Limb (tissue), 2 donors: Measurements from ENCODE around the gene C12orf75.
"Not testable (repeated sequence)": the region's sequence is repeated elsewhere in the genome, so short reads cannot be mapped to it uniquely, and the experiment has no call there.

Experiments
- DNase-seq, 2 donors: peaks; one replicate each; pipeline ENCODE4 v3.0.0-alpha.2; 2016; ENCODE audit errors: extremely low spot score in 2 of 2

Gene C12orf75

GRCh38 chr12:105335856-105336255 is 5.4 kb downstream of the C12orf75 start:
- DNase-seq: no peak

- DNase-seq: no peak
Measured at GRCh38 chr12:105336411-105336810, 5.9 kb downstream of the C12orf75 start.

- DNase-seq: no peak
Measured at GRCh38 chr12:105337391-105337790, 6.9 kb downstream of the C12orf75 start.

GRCh38 chr12:105338966-105339365 is 8.5 kb downstream of the C12orf75 start:
- DNase-seq: no peak

GRCh38 chr12:105341010-105341409 is 10.5 kb downstream of the C12orf75 start:
- DNase-seq: no peak

GRCh38 chr12:105341620-105342019 is 11.1 kb downstream of the C12orf75 start:
- not testable (repeated sequence) for DNase-seq

- DNase-seq: no peak
Measured at GRCh38 chr12:105342464-105342863, 12.0 kb downstream of the C12orf75 start.

GRCh38 chr12:105343836-105344235 is 13.3 kb downstream of the C12orf75 start:
- DNase-seq: no peak

- no peak for DNase-seq
Measured at GRCh38 chr12:105347499-105347898, 17.0 kb downstream of the C12orf75 start.

GRCh38 chr12:105348142-105348541 is 17.7 kb downstream of the C12orf75 start:
- no peak for DNase-seq

GRCh38 chr12:105348561-105348960 is 18.1 kb downstream of the C12orf75 start:
- DNase-seq: no peak

- DNase-seq: no peak
Measured at GRCh38 chr12:105349138-105349537, 18.6 kb downstream of the C12orf75 start.

GRCh38 chr12:105351523-105351922 is 21.0 kb downstream of the C12orf75 start:
- DNase-seq: no peak

GRCh38 chr12:105352052-105352451 is 21.6 kb downstream of the C12orf75 start:
- no peak for DNase-seq

- DNase-seq: no peak
Measured at GRCh38 chr12:105352940-105353635, 22.6 kb downstream of the C12orf75 start.

GRCh38 chr12:105355752-105356151 is 25.3 kb downstream of the C12orf75 start:
- DNase-seq: no peak

GRCh38 chr12:105357162-105357691 is 26.7 kb downstream of the C12orf75 start:
- DNase-seq: no peak

GRCh38 chr12:105358789-105359188 is 28.3 kb downstream of the C12orf75 start:
- DNase-seq: no peak

GRCh38 chr12:105359856-105360255 is 29.4 kb downstream of the C12orf75 start:
- DNase-seq: no peak

- DNase-seq: no peak
Measured at GRCh38 chr12:105363890-105364289, 33.4 kb downstream of the C12orf75 start.

- DNase-seq: no peak
Measured at GRCh38 chr12:105365231-105365630, 34.7 kb downstream of the C12orf75 start.

- no peak for DNase-seq
Measured at GRCh38 chr12:105368047-105368646, 37.7 kb downstream of the C12orf75 start.

GRCh38 chr12:105369014-105369413 is 38.5 kb downstream of the C12orf75 start:
- no peak for DNase-seq
